ENCODE measurements around the gene NAP1L4.

- TF ChIP-seq CTCF (IDR thresholded peaks at IDR 0.05) = no peak
- no peak for TF ChIP-seq POLR2A (IDR thresholded peaks at IDR 0.05)
Observed at GRCh38 chr11:2921742-2922493, 70.2 kb downstream of the NAP1L4 start.
